ENCODE data around the gene VPS51.
A peak's percentile ranks its signal among the peaks of the same experiment; 100 is the strongest.

The VPS51 gene

GRCh38 chr11:65121865-65122696 lies 26.1 kb downstream of the VPS51 start, which contains the start of the genes FAU and MRPL49:
Gene FAU, minus strand, starts transcription at chr11:65122134. Its CDS starts 321 bp downstream, at chr11:65121813.
Gene MRPL49, plus strand, starts transcription at chr11:65122321. Its CDS starts 26 bp downstream, at chr11:65122347.
- peak; percentile 76 for DNase-seq

GRCh38 chr11:65124480-65125196 lies 28.6 kb downstream of the VPS51 start:
- DNase-seq = no peak

- DNase-seq = no peak
These were observed 29.4 kb downstream of the VPS51 start for GRCh38 chr11:65125197-65126056.

- no peak for DNase-seq
These were observed 30.7 kb downstream of the VPS51 start for GRCh38 chr11:65126624-65127274.

GRCh38 chr11:65127473-65128181 lies 31.6 kb downstream of the VPS51 start:
- no peak for DNase-seq

- DNase-seq = no peak
These were observed 32.5 kb downstream of the VPS51 start for GRCh38 chr11:65128182-65129145.

- no peak for DNase-seq
These were observed 33.8 kb downstream of the VPS51 start for GRCh38 chr11:65129649-65130441.

- no peak for DNase-seq
These were observed 34.8 kb downstream of the VPS51 start for GRCh38 chr11:65130631-65131416.

GRCh38 chr11:65131417-65131776 lies 35.4 kb downstream of the VPS51 start:
- no peak for DNase-seq

GRCh38 chr11:65131895-65132237 lies 35.9 kb downstream of the VPS51 start:
- DNase-seq = no peak

- no peak for DNase-seq
These were observed 36.4 kb downstream of the VPS51 start for GRCh38 chr11:65132238-65132987.

GRCh38 chr11:65132988-65133700 lies 37.1 kb downstream of the VPS51 start:
- no peak for DNase-seq

GRCh38 chr11:65133724-65134123 lies 37.7 kb downstream of the VPS51 start:
- DNase-seq = no peak

- no peak for DNase-seq
These were observed 38.4 kb downstream of the VPS51 start, which contains the start of gene SYVN1 for GRCh38 chr11:65134240-65134951. Gene SYVN1, minus strand, starts transcription at chr11:65134519. Its CDS starts 918 bp downstream, at chr11:65133601.

- peak; percentile 89 for DNase-seq
These were observed 39.1 kb downstream of the VPS51 start for GRCh38 chr11:65134952-65135632.

- DNase-seq = no peak
These were observed 39.7 kb downstream of the VPS51 start for GRCh38 chr11:65135633-65136145.

Data from NCI-H524 treated with DMSO at 0.1 percent for 48 hours (cell line).